ENCODE data around the gene KIF6. TPM values are rescaled to one million over a fixed set of nuclear protein-coding genes. Genes with fewer than 3 reads are reported as not detected.

The KIF6 gene
- polyA plus RNA-seq, 1 donor (not counting 4 experiments of a cell fraction or from before 2014, with no cell fraction given): 0.14 TPM

DNA sequence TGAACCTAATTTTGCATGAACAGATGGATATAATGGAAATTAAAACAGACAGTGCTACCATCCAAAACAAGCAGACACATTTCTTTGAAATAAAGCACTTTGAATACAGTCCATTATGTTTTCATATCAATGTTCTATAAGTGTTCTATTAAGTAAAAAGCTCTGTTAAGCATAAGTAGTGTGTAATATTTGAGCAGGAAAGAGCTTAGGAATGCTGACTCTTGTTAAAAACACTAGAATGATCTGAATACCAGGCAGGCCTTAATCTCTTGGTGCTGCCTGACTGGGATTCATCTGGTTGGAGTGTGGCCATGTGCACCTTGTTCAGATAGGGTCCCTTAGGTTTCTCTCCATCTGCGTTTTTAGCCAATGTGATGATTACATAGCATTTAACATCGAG, 130.9 kb downstream of the KIF6 start:
- dilution Hi-C loops (cut with MboI; ENCODE audit: extremely low pct_ligation_motif_present, low sequenced_read_pairs): no loop called here
- FAIRE-seq (no peak), DNase-seq (ENCODE audit: low read depth, low spot score) (no peak)
- Histone ChIP-seq H3K4me2 (ENCODE audit: control insufficient read depth, extremely low read depth, insufficient read depth, low read depth, low read length) (no peak overlapping the region), H2AFZ (ENCODE audit: control insufficient read depth, low read length) (no peak overlapping the region), H3K4me3 (ENCODE audit: control insufficient read depth in 2 of 3, extremely low read depth in 1 of 3, insufficient read depth in 2 of 3, low read depth in 1 of 3, low read length in 3 of 3) (no peak overlapping the region), H3K9ac (ENCODE audit: control insufficient read depth, extremely low read depth, insufficient read depth, low read length) (no peak overlapping the region), H3K27ac (ENCODE audit: control insufficient read depth, insufficient read depth, low read length) (no peak overlapping the region), H3K4me1 (ENCODE audit: control insufficient read depth, extremely low read depth, insufficient read depth, low read length) (no peaks in the 10 kb centered on the region), H3K79me2 (ENCODE audit: control insufficient read depth, insufficient read depth, low read length) (no peaks in the 10 kb centered on the region), H3K36me3 (ENCODE audit: control insufficient read depth in 2 of 2, extremely low read depth in 1 of 2, insufficient read depth in 2 of 2, low read length in 2 of 2) (no peaks in the 10 kb centered on the region), H4K20me1 (ENCODE audit: control insufficient read depth, extremely low read depth, insufficient read depth, low read length) (no peaks in the 10 kb centered on the region), H3K9me3 (ENCODE audit: control insufficient read depth, low read depth, low read length) (no peaks in the 10 kb centered on the region), H3K27me3 (ENCODE audit: control insufficient read depth, extremely low read depth, insufficient read depth, low read length) (no peaks in the 10 kb centered on the region), H3K9me1 (ENCODE audit: control insufficient read depth, extremely low read depth, insufficient read depth, low read length) (no peaks in the 10 kb centered on the region)
- TF ChIP-seq EZH2 (IDR thresholded peaks at IDR 0.05; ENCODE audit: low read length) (no peak), CTCF (optimal IDR thresholded peaks at IDR 0.05 in 1 of 3, IDR thresholded peaks at IDR 0.05 in 1 of 3, conservative IDR thresholded peaks at IDR 0.05 in 1 of 3; ENCODE audit: extremely low read depth in 1 of 3, insufficient read depth in 2 of 3, low read length in 3 of 3) (no peak)

DNA sequence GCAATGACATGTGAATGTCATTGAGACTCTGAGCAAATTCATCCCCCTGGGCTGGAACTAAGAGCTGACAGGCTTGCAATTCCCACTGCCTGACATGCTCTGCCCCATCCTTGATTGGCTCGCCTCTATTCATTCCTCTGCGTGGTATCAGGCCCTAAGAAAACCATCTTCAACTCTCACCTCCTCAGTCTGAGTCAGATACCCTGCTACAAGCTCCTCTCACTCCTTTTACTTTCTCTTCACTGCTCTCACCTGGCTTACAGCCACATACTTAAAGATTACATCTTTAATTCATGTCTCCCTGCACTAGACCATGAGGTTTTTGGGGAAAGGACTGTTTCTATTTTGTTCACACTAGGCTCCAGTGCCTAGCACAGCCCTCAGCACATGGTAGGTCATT, 131.6 kb downstream of the KIF6 start:
- Histone ChIP-seq H4K20me1 (ENCODE audit: control insufficient read depth, extremely low read depth, insufficient read depth, low read length) (no peaks in the 10 kb centered on the region), H3K27ac (ENCODE audit: control insufficient read depth, insufficient read depth, low read length) (no peak overlapping the region), H3K36me3 (ENCODE audit: control insufficient read depth in 2 of 2, extremely low read depth in 1 of 2, insufficient read depth in 2 of 2, low read length in 2 of 2) (no peaks in the 10 kb centered on the region), H2AFZ (ENCODE audit: control insufficient read depth, low read length) (no peak overlapping the region), H3K79me2 (ENCODE audit: control insufficient read depth, insufficient read depth, low read length) (no peaks in the 10 kb centered on the region), H3K9me1 (ENCODE audit: control insufficient read depth, extremely low read depth, insufficient read depth, low read length) (no peaks in the 10 kb centered on the region), H3K27me3 (ENCODE audit: control insufficient read depth, extremely low read depth, insufficient read depth, low read length) (no peaks in the 10 kb centered on the region), H3K4me3 (ENCODE audit: control insufficient read depth in 2 of 3, extremely low read depth in 1 of 3, insufficient read depth in 2 of 3, low read depth in 1 of 3, low read length in 3 of 3) (no peak overlapping the region), H3K9ac (ENCODE audit: control insufficient read depth, extremely low read depth, insufficient read depth, low read length) (no peak overlapping the region), H3K4me2 (ENCODE audit: control insufficient read depth, extremely low read depth, insufficient read depth, low read depth, low read length) (no peak overlapping the region), H3K4me1 (ENCODE audit: control insufficient read depth, extremely low read depth, insufficient read depth, low read length) (no peaks in the 10 kb centered on the region), H3K9me3 (ENCODE audit: control insufficient read depth, low read depth, low read length) (no peaks in the 10 kb centered on the region)
- no peak for DNase-seq (ENCODE audit: low read depth, low spot score)
- dilution Hi-C loops (cut with MboI; ENCODE audit: extremely low pct_ligation_motif_present, low sequenced_read_pairs): no loop called here
- no peak for TF ChIP-seq CTCF (optimal IDR thresholded peaks at IDR 0.05 in 1 of 3, IDR thresholded peaks at IDR 0.05 in 1 of 3, conservative IDR thresholded peaks at IDR 0.05 in 1 of 3; ENCODE audit: extremely low read depth in 1 of 3, insufficient read depth in 2 of 3, low read length in 3 of 3)
- TF ChIP-seq EZH2 (IDR thresholded peaks at IDR 0.05; ENCODE audit: low read length): no peak
- no peak for FAIRE-seq
